HCT116 (cell line): ENCODE measurements around the gene LDLRAD4. TPM values are rescaled to one million over a fixed set of nuclear protein-coding genes. Genes with fewer than 3 reads are reported as not detected.

Source experiments
- ATAC-seq: fragments of 200-7000 bp; cut with Tn5 transposase; 2 replicates; pipeline ENCODE4 v1.9.1; 2020; ENCODE audit warnings: mild to moderate bottlenecking, moderate library complexity
- BruUV-seq: library from RNA; stranded (reverse); fragments of 400-500 nt; replicated peaks from 2 replicates; lab custom pipeline; 2021; lab: Mats Ljungman, UMichigan
- CTCF ChIA-PET: fragments of 300-600 bp; sonication (Branson Sonifier 250); formaldehyde crosslinking; loops from one replicate; lab custom pipeline; 2021; ENCODE audit warnings: antibody characterized with exemption; lab: Charles Lee
- POLR2A ChIA-PET: fragments of 300-600, 350-600 bp; sonication (Branson Sonifier 250); formaldehyde crosslinking; loops from one replicate; lab custom pipeline; 2021; ENCODE audit warnings: antibody characterized with exemption; lab: Charles Lee
- RAD21 ChIA-PET, 2 experiments: fragments of 300-600 bp; sonication (Branson Sonifier 250); formaldehyde crosslinking; loops; one replicate each; lab custom pipeline; 2023; ENCODE audit warnings: low total read pairs in 2 of 2; ENCODE audit not compliant: uncharacterized antibody in 2 of 2, unreplicated experiment in 2 of 2, low non-redundant PET in 1 of 2; lab: Charles Lee
- DNase-seq: peaks from one replicate; pipeline ENCODE4 v3.0.0-alpha.2; 2010; ENCODE audit warnings: low read depth, low spot score
- H2AFZ ChIP-seq: fragments of 200-600 bp; shearing (Covaris generic), sonication (generic); 2 replicates; pipeline ENCODE4 v1.6.1; 2017; ENCODE audit warnings: low read depth, mixed run types, mixed read lengths, antibody characterized with exemption, low read length; ENCODE audit not compliant: poor library complexity, severe bottlenecking
- H3K27ac ChIP-seq: 2 replicates; pipeline ENCODE4 v1.5.1; 2012; ENCODE audit warnings: low read depth, low read length
- H3K27me3 ChIP-seq: fragments of 200-600 bp; sonication (generic); 2 replicates; pipeline ENCODE4 v1.6.1; 2016; ENCODE audit warnings: mixed run types, low read length, mixed read lengths; ENCODE audit not compliant: insufficient read depth
- H3K36me3 ChIP-seq, 2 experiments: fragments of 200-500 bp in 1 of 2; fragments of 200-600 bp in 1 of 2; sonication (Bioruptor generic) in 1 of 2; sonication (generic) in 1 of 2; 2 replicates each; pipeline versions ENCODE4 v1.5.1 to v1.6.1; 2014 to 2016; ENCODE audit warnings: low read length in 2 of 2, inconsistent platforms in 1 of 2, mixed read lengths in 1 of 2, mixed run types in 1 of 2; ENCODE audit not compliant: insufficient read depth in 2 of 2, control insufficient read depth in 1 of 2
- H3K4me1 ChIP-seq, 2 experiments: fragments of 200-600 bp in 1 of 2; sonication (generic) in 1 of 2; 2 replicates each; pipeline versions ENCODE4 v1.5.1 to v1.6.1; 2012 to 2017; ENCODE audit warnings: low read length in 2 of 2, inconsistent platforms in 1 of 2, mild to moderate bottlenecking in 1 of 2, mixed read lengths in 1 of 2, mixed run types in 1 of 2, moderate library complexity in 1 of 2; ENCODE audit not compliant: insufficient read depth in 2 of 2, control insufficient read depth in 1 of 2
- H3K4me2 ChIP-seq: fragments of 200-600 bp; sonication (generic); 2 replicates; pipeline ENCODE4 v1.6.1; 2017; ENCODE audit warnings: mixed run types, low read length, mixed read lengths
- H3K4me3 ChIP-seq, 2 experiments: fragments of 200-600 bp in 1 of 2; sonication (generic) in 1 of 2; replicated peaks in 1 of 2; 2 replicates each; pipeline ENCODE4 v1.5.1; 2011 to 2016; ENCODE audit warnings: low read length in 2 of 2, control low read depth in 1 of 2, low read depth in 1 of 2, mild to moderate bottlenecking in 1 of 2, mixed read lengths in 1 of 2, mixed run types in 1 of 2
- H3K79me2 ChIP-seq: fragments of 200-600 bp; sonication (generic); 2 replicates; pipeline ENCODE4 v1.6.1; 2017; ENCODE audit warnings: mild to moderate bottlenecking, mixed run types, low read length, moderate library complexity, mixed read lengths; ENCODE audit not compliant: insufficient read depth
- H3K9ac ChIP-seq: fragments of 200-600 bp; sonication (generic); 2 replicates; pipeline ENCODE4 v1.6.1; 2016; ENCODE audit warnings: low read length, mixed read lengths
- H3K9me2 ChIP-seq: fragments of 200-600 bp; sonication (generic), shearing (Covaris generic); 2 replicates; pipeline ENCODE4 v1.6.1; 2017; ENCODE audit warnings: mixed run types, mild to moderate bottlenecking, moderate library complexity; ENCODE audit not compliant: insufficient read depth
- H3K9me3 ChIP-seq, 2 experiments: fragments of 200-500 bp in 1 of 2; fragments of 200-600 bp in 1 of 2; sonication (Bioruptor generic) in 1 of 2; sonication (generic) in 1 of 2; 2 replicates each; pipeline ENCODE4 v1.6.1; 2014 to 2017; ENCODE audit warnings: low read length in 2 of 2, mixed read lengths in 2 of 2, inconsistent platforms in 1 of 2, low read depth in 1 of 2, mild to moderate bottlenecking in 1 of 2, mixed run types in 1 of 2, moderate library complexity in 1 of 2; ENCODE audit not compliant: control insufficient read depth in 1 of 2, insufficient read depth in 1 of 2
- H4K20me1 ChIP-seq: fragments of 200-600 bp; sonication (generic), shearing (Covaris generic); 2 replicates; pipeline ENCODE4 v1.6.1; 2017; ENCODE audit warnings: mixed run types, mild to moderate bottlenecking, moderate library complexity; ENCODE audit not compliant: insufficient read depth
- ATF3 ChIP-seq: IDR thresholded peaks from 2 replicates; pipeline ENCODE4 v1.6.1; 2012
- CBX3 ChIP-seq: IDR thresholded peaks from 2 replicates; pipeline ENCODE4 v1.6.1; 2012; ENCODE audit warnings: low read depth
- CEBPB ChIP-seq: IDR thresholded peaks from 2 replicates; pipeline ENCODE4 v1.6.1; 2012; ENCODE audit warnings: low read depth
- ELF1 ChIP-seq: IDR thresholded peaks from 2 replicates; pipeline ENCODE4 v1.6.1; 2012; ENCODE audit warnings: low read depth, borderline replicate concordance
- EZH2phosphoT487 ChIP-seq: fragments of 200-600 bp; IDR thresholded peaks from 2 replicates; pipeline ENCODE4 v1.6.1; 2018; ENCODE audit warnings: antibody characterized with exemption, borderline replicate concordance
- JUND ChIP-seq: IDR thresholded peaks from 2 replicates; pipeline ENCODE4 v1.6.1; 2012
- POLR2A ChIP-seq: IDR thresholded peaks from 2 replicates; pipeline ENCODE4 v1.7.0; 2011; ENCODE audit warnings: borderline replicate concordance; ENCODE audit not compliant: insufficient read depth, insufficient read length; ENCODE audit errors: extremely low read depth
- RAD21 ChIP-seq: IDR thresholded peaks from 2 replicates; pipeline ENCODE4 v1.6.1; 2012; ENCODE audit warnings: low read depth, mild to moderate bottlenecking
- REST ChIP-seq: IDR thresholded peaks from 2 replicates; pipeline ENCODE4 v1.6.1; 2012; ENCODE audit warnings: low read depth
- SIN3A ChIP-seq: IDR thresholded peaks from 2 replicates; pipeline ENCODE4 v1.6.1; 2012; ENCODE audit warnings: low read depth
- ZBTB33 ChIP-seq: IDR thresholded peaks from 2 replicates; pipeline ENCODE4 v1.6.1; 2011; ENCODE audit warnings: mild to moderate bottlenecking, low read length, moderate library complexity; ENCODE audit not compliant: insufficient replicate concordance; ENCODE audit errors: extremely low read depth
- ZFX ChIP-seq: fragments of 450-650 bp; IDR thresholded peaks from 2 replicates; pipeline ENCODE4 v1.6.1; 2017
- intact Hi-C: fragments of 100-400 bp; cut with micrococcal nuclease; formaldehyde crosslinking; loops from 2 replicates; pipeline ENCODE4 v1.10.0; 2022
- total RNA-seq: library from RNA; stranded (reverse); gene quantifications from one replicate; pipeline ENCODE4 v1.2.1, GENCODE V29; 2021; ENCODE audit not compliant: unreplicated experiment

LDLRAD4 gene
- total RNA-seq, 1 experiment from 2014 or later: 1.2 TPM

- POLR2A ChIA-PET: no interaction called here
- no TSS peak for BruUV-seq
Observed at GRCh38 chr18:13572148-13572547, 353.6 kb downstream of the LDLRAD4 start.

More at GRCh38 chr18:13572148-13572547, 353.6 kb downstream of the LDLRAD4 start:
- RAD21 ChIA-PET: no interaction called here
- no peak for TF ChIP-seq SIN3A
- no peak for TF ChIP-seq REST
- no peak for TF ChIP-seq ELF1
- TF ChIP-seq CEBPB: no peak
- no peak for TF ChIP-seq RAD21
- TF ChIP-seq ATF3: no peak
- no peak for TF ChIP-seq ZBTB33
- TF ChIP-seq POLR2A: no peak
- TF ChIP-seq JUND: no peak
- no peak for TF ChIP-seq CBX3
- no peak for TF ChIP-seq ZFX
- no peak for TF ChIP-seq EZH2phosphoT487
- no peaks in the 10 kb centered on the region for H3K9me3 ChIP-seq
- H3K9me2 ChIP-seq: no peaks in the 10 kb centered on the region
- intact Hi-C loops: no loop called here
- no peaks in the 10 kb centered on the region for H3K79me2 ChIP-seq
- H3K27ac ChIP-seq: no peak overlapping the region
- no peak overlapping the region for H3K4me3 ChIP-seq
- ATAC-seq (no peak), DNase-seq (no peak)
- no peaks in the 10 kb centered on the region for H4K20me1 ChIP-seq
- no peak overlapping the region for H3K9ac ChIP-seq
- H2AFZ ChIP-seq: no peak overlapping the region
- H3K27me3 ChIP-seq: no peaks in the 10 kb centered on the region
- CTCF ChIA-PET: interaction anchor here (0.8 kb wide), 1 partner anchor 14 kb away, joined by 3 read pairs; no protein-coding TSS in a partner anchor
- H3K4me2 ChIP-seq: no peak overlapping the region
- no peaks in the 10 kb centered on the region for H3K4me1 ChIP-seq
- H3K36me3 ChIP-seq: no peaks in the 10 kb centered on the region
